DOHH2 (cell line): ENCODE measurements around the gene CCDC134.

Experiments used
- EZH2phosphoT487 ChIP-seq: fragments of 200-600 bp; sonication (generic); IDR thresholded peaks from 2 replicates; pipeline ENCODE4 v1.6.1; 2017; ENCODE audit warnings: borderline replicate concordance, mild to moderate bottlenecking, antibody characterized with exemption, low read length, moderate library complexity, mixed read lengths
- TF ChIP-seq, protein P1 (sequence below): fragments of 200-600 bp; sonication (generic); IDR thresholded peaks from one replicate; pipeline ENCODE4 v1.5.1; 2014; ENCODE audit warnings: antibody characterized with exemption, mild to moderate bottlenecking, low read depth, low read length; ENCODE audit not compliant: poor library complexity, severe bottlenecking

DNA sequence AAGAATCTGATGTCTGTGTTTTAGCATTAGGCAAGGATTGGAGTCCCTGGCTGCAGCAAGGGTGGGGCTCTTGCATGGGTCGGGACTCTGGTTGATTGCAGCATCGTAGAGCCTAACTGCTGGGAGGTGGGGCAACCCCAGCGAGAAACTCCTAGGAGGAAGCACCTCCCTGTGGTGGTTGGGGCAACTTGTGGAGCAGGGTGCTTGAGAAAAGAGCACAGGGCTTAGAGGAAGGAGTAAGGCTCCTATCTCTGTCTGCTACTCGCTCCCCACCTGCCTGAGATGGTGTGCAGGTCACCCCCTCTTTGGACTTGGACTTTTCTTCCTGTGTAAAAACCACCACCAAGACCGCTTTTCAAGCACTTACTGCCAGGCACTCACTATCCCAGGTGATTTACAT, 48.0 kb downstream of the CCDC134 start:
- TF ChIP-seq, protein P1, sequence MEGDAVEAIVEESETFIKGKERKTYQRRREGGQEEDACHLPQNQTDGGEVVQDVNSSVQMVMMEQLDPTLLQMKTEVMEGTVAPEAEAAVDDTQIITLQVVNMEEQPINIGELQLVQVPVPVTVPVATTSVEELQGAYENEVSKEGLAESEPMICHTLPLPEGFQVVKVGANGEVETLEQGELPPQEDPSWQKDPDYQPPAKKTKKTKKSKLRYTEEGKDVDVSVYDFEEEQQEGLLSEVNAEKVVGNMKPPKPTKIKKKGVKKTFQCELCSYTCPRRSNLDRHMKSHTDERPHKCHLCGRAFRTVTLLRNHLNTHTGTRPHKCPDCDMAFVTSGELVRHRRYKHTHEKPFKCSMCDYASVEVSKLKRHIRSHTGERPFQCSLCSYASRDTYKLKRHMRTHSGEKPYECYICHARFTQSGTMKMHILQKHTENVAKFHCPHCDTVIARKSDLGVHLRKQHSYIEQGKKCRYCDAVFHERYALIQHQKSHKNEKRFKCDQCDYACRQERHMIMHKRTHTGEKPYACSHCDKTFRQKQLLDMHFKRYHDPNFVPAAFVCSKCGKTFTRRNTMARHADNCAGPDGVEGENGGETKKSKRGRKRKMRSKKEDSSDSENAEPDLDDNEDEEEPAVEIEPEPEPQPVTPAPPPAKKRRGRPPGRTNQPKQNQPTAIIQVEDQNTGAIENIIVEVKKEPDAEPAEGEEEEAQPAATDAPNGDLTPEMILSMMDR = no peak
- TF ChIP-seq EZH2phosphoT487 = no peak
